Measurements from ENCODE around the gene ABO. TPM values are rescaled to one million over a fixed set of nuclear protein-coding genes. Genes with fewer than 3 reads are reported as not detected.

The ABO gene
- total and polyA plus RNA-seq, 9 of the 15 experiments (the other 6 are each of a cell fraction or from before 2014, with no cell fraction given): 5.0 to 21.9 (median 11.9) TPM

DNA sequence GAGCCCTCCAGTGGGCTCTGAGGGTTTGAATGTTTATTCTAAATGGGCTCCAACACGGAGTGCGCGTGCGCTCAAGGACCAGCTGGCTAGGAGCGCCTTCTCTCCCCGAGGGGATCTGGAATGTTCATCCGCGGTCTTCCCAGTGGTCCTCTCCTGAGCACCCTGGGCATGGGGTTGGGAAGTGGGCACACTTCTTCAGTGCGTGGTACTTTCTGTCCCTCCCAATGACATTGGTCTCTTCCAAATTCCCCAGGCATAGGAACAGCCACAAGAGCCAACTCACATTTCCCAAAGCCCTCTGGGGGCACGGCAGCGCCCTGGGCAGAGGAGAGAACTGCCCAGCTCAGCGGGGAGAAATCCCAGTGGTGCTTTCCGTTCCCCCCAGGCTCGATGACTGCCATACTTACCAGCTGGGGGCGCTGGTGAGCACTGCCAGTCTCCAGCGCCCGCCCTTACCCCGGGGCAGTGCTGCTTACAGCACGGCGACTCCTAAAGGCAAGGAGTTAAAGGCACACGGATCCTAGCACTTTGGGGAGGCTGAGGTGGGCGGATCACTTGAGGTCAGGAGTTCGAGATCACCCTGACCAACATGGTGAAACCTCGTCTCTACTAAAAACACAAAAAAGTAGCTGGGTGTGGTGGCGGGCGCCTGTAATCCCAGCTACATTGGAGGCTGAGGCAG, 36.0 kb downstream of the ABO start (continued):
- no peak for TF ChIP-seq ZNF384 (IDR thresholded peaks at IDR 0.05; ENCODE audit: low read depth, low read length)
- TF ChIP-seq MTA3 (IDR thresholded peaks at IDR 0.05; ENCODE audit: borderline replicate concordance): peak; percentile 83; the same call in 1 of the 2 replicates
- no peak for TF ChIP-seq ZNF583 (CRISPR knock-in tag; IDR thresholded peaks at IDR 0.05)
- no peak for TF ChIP-seq ZNF445 (CRISPR knock-in tag; IDR thresholded peaks at IDR 0.05; ENCODE audit: low read depth)
- TF ChIP-seq FIP1L1 (IDR thresholded peaks at IDR 0.05; ENCODE audit: low read depth, low read length, poor library complexity, severe bottlenecking): no peak
- TF ChIP-seq, protein P1, sequence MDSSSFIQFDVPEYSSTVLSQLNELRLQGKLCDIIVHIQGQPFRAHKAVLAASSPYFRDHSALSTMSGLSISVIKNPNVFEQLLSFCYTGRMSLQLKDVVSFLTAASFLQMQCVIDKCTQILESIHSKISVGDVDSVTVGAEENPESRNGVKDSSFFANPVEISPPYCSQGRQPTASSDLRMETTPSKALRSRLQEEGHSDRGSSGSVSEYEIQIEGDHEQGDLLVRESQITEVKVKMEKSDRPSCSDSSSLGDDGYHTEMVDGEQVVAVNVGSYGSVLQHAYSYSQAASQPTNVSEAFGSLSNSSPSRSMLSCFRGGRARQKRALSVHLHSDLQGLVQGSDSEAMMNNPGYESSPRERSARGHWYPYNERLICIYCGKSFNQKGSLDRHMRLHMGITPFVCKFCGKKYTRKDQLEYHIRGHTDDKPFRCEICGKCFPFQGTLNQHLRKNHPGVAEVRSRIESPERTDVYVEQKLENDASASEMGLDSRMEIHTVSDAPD (CRISPR knock-in tag; IDR thresholded peaks at IDR 0.05): no peak
- peak; percentile 38; the same call in 1 of the 2 replicates for TF ChIP-seq L3MBTL2 (IDR thresholded peaks at IDR 0.05)
- no peak for TF ChIP-seq SFPQ (IDR thresholded peaks at IDR 0.05; ENCODE audit: low read depth, low read length)
- no peak for TF ChIP-seq RFX7 (CRISPR knock-in tag; IDR thresholded peaks at IDR 0.05)
- TF ChIP-seq CUX1 (CRISPR knock-in tag; IDR thresholded peaks at IDR 0.05): no peak
- TF ChIP-seq GTF2F1 (IDR thresholded peaks at IDR 0.05; ENCODE audit: low read depth, low read length): no peak
- peak; percentile 69 to 80 for TF ChIP-seq NRF1 (conservative IDR thresholded peaks at IDR 0.05 in 1 of 2, IDR thresholded peaks at IDR 0.05 in 1 of 2)
- no peak for TF ChIP-seq ZNF444 (CRISPR knock-in tag; IDR thresholded peaks at IDR 0.05)
- TF ChIP-seq TCFL5 (CRISPR knock-in tag; conservative IDR thresholded peaks at IDR 0.05): no peak
- TF ChIP-seq ZNF785 (CRISPR knock-in tag; IDR thresholded peaks at IDR 0.05): no peak
- no peak for TF ChIP-seq HMBOX1 (IDR thresholded peaks at IDR 0.05)

Measured in K562 (cell line).